Measurements from ENCODE around the gene CHD1.

Gene CHD1

DNA sequence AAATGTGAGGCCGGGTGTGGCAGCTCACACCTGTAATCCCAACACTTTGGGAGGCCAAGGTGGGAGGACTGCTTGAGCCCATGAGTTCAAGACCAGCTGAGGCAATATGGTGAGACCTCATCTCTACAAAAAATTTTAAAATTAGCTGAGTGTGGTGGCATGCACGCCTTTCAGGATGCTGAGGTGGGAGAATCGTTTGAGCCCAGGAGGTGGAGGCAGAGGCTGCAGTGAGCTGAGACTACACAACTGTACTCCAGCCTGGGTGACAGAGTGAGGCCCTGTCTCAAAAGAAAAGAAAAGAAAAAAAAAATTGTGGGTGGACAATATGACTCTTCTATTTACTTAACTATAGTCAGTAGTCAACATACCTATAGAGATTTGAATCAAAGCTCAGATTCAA lies 4.8 kb downstream of the CHD1 start:
- Histone ChIP-seq H3K36me3 (ENCODE audit: insufficient read depth, low read length) (peaks cover 23% of the 10 kb centered on the region; the same call in 1 of the 2 replicates), H3K9me3 (ENCODE audit: insufficient read depth, low read depth, low read length) (no peaks in the 10 kb centered on the region), H3K79me2 (ENCODE audit: insufficient read depth, low read length) (peaks cover 86% of the 10 kb centered on the region), H3F3A (ENCODE audit: low read depth) (no peaks in the 10 kb centered on the region), H2AFZ (ENCODE audit: low read length) (no peak overlapping the region), H3K9ac (ENCODE audit: low read depth, low read length, poor library complexity, severe bottlenecking) (no peak overlapping the region), H4K20me1 (ENCODE audit: insufficient read depth, low read length, poor library complexity, severe bottlenecking) (peaks cover 56% of the 10 kb centered on the region), H3K4me3 (ENCODE audit: low read length, poor library complexity, severe bottlenecking) (peak overlapping the region; percentile 53), H3K4me2 (ENCODE audit: low read depth, low read length, poor library complexity, severe bottlenecking) (peak overlapping the region; percentile 83), H3K9me2 (replicated peaks; ENCODE audit: low read depth, low read length) (no peaks in the 10 kb centered on the region), H3K4me1 (ENCODE audit: insufficient read depth, low read length, poor library complexity, severe bottlenecking) (peaks cover 11% of the 10 kb centered on the region), H3K27me3 (ENCODE audit: insufficient read depth, low read length, poor library complexity, severe bottlenecking) (no peaks in the 10 kb centered on the region)
- TF ChIP-seq CTCF (conservative IDR thresholded peaks at IDR 0.05; ENCODE audit: low read length) (no peak), EZH2phosphoT487 (IDR thresholded peaks at IDR 0.05; ENCODE audit: borderline replicate concordance) (no peak)

DNA sequence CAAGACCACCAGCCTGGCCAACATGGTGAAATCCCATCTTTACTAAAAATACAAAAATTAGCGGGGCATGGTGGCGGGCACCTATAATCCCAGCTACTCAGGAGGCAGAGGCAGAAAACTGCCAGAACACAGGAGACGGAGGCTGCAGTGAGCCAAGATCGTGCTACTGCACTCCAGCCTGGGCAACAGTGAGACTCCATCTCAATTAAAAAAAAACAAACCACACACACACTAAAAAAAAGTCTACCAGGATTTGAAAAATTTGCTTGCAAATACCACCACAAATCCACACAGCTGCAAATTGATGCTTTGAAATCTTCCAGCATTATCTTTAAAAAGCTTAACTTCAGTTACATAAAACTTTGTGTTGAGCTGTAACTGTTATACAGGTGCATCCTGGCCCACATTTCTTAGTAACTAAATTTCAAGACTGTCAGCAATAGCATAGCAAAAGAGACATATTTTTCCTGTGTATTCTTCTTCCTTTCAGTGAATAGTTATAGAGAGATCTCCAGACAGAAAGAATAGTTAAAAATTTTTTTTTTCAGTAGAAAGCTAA lies 6.8 kb downstream of the CHD1 start:
- Histone ChIP-seq H3K4me3 (ENCODE audit: low read length, poor library complexity, severe bottlenecking) (peak overlapping the region; percentile 66), H3F3A (ENCODE audit: low read depth) (no peaks in the 10 kb centered on the region), H3K79me2 (ENCODE audit: insufficient read depth, low read length) (peaks cover 93% of the 10 kb centered on the region), H3K36me3 (ENCODE audit: insufficient read depth, low read length) (peaks cover 23% of the 10 kb centered on the region; the same call in 1 of the 2 replicates), H3K4me1 (ENCODE audit: insufficient read depth, low read length, poor library complexity, severe bottlenecking) (peaks cover 11% of the 10 kb centered on the region), H3K9me2 (replicated peaks; ENCODE audit: low read depth, low read length) (no peaks in the 10 kb centered on the region), H3K4me2 (ENCODE audit: low read depth, low read length, poor library complexity, severe bottlenecking) (peak overlapping the region; percentile 83), H3K9me3 (ENCODE audit: insufficient read depth, low read depth, low read length) (no peaks in the 10 kb centered on the region), H3K9ac (ENCODE audit: low read depth, low read length, poor library complexity, severe bottlenecking) (peak overlapping the region; percentile 62), H4K20me1 (ENCODE audit: insufficient read depth, low read length, poor library complexity, severe bottlenecking) (peaks cover 52% of the 10 kb centered on the region), H3K27me3 (ENCODE audit: insufficient read depth, low read length, poor library complexity, severe bottlenecking) (no peaks in the 10 kb centered on the region), H2AFZ (ENCODE audit: low read length) (no peak overlapping the region)
- TF ChIP-seq CTCF (conservative IDR thresholded peaks at IDR 0.05; ENCODE audit: low read length) (no peak), EZH2phosphoT487 (IDR thresholded peaks at IDR 0.05; ENCODE audit: borderline replicate concordance) (no peak)

GRCh38 chr5:98917433-98917832 lies 11.4 kb downstream of the CHD1 start:
- Histone ChIP-seq H3K27me3 (ENCODE audit: insufficient read depth, low read length, poor library complexity, severe bottlenecking) (no peaks in the 10 kb centered on the region), H3K9me2 (replicated peaks; ENCODE audit: low read depth, low read length) (no peaks in the 10 kb centered on the region), H3K79me2 (ENCODE audit: insufficient read depth, low read length) (peaks cover 87% of the 10 kb centered on the region), H3K4me2 (ENCODE audit: low read depth, low read length, poor library complexity, severe bottlenecking) (peak overlapping the region; percentile 40), H4K20me1 (ENCODE audit: insufficient read depth, low read length, poor library complexity, severe bottlenecking) (peaks cover 41% of the 10 kb centered on the region), H3K9me3 (ENCODE audit: insufficient read depth, low read depth, low read length) (no peaks in the 10 kb centered on the region), H3K4me3 (ENCODE audit: low read length, poor library complexity, severe bottlenecking) (no peak overlapping the region), H3K36me3 (ENCODE audit: insufficient read depth, low read length) (peaks cover 6% of the 10 kb centered on the region; the same call in 1 of the 2 replicates), H2AFZ (ENCODE audit: low read length) (no peak overlapping the region), H3K9ac (ENCODE audit: low read depth, low read length, poor library complexity, severe bottlenecking) (no peak overlapping the region), H3F3A (ENCODE audit: low read depth) (no peaks in the 10 kb centered on the region), H3K4me1 (ENCODE audit: insufficient read depth, low read length, poor library complexity, severe bottlenecking) (peaks cover 3% of the 10 kb centered on the region)
- TF ChIP-seq EZH2phosphoT487 (IDR thresholded peaks at IDR 0.05; ENCODE audit: borderline replicate concordance) (no peak), CTCF (conservative IDR thresholded peaks at IDR 0.05; ENCODE audit: low read length) (no peak)
